Rectal smooth muscle tissue (tissue), 1 donor: ENCODE results near the gene TMEM163.
"Not testable (repeated sequence)": the region's sequence is repeated elsewhere in the genome, so short reads cannot be mapped to it uniquely, and the experiment has no call there.

Experiments used
- H3K27ac ChIP-seq: one replicate; pipeline ENCODE4 v1.7.0; 2013; ENCODE audit warnings: low read depth, low read length, inconsistent platforms
- H3K27me3 ChIP-seq: one replicate; pipeline ENCODE4 v1.7.0; 2013; ENCODE audit warnings: low read length; ENCODE audit not compliant: control insufficient read depth, insufficient read depth
- H3K36me3 ChIP-seq: one replicate; pipeline ENCODE4 v1.7.0; 2013; ENCODE audit warnings: low read length; ENCODE audit not compliant: control insufficient read depth, insufficient read depth
- H3K4me1 ChIP-seq: one replicate; pipeline ENCODE4 v1.7.0; 2013; ENCODE audit warnings: low read length; ENCODE audit not compliant: control insufficient read depth, insufficient read depth
- H3K4me3 ChIP-seq: one replicate; pipeline ENCODE4 v1.7.0; 2013; ENCODE audit warnings: low read length
- H3K9ac ChIP-seq: one replicate; pipeline ENCODE4 v1.7.0; 2013; ENCODE audit warnings: low read length

TMEM163 gene

DNA sequence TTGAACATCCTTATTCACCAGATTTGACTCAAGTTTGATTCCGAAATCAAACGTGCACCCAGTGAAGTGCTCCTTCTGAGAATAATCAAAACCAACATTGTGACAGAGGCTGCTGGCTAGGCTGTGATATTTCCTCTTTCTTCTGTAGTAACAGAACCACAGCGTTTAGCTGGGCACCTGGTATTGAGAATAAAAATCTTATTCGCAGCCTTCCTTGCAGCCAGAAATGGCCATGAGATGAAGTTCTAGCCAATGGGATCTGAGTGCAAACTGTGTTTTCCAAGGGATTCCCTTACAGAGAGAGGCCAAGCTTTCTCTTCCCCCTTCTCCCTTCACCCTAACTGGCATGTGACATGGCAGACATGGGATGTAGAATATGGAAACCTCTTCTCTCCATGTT, 51.7 kb downstream of the TMEM163 start:
- Histone ChIP-seq H3K9ac (no peak overlapping the region), H3K27ac (no peak overlapping the region), H3K4me3 (no peak overlapping the region), H3K27me3 (no peaks in the 10 kb centered on the region), H3K4me1 (no peaks in the 10 kb centered on the region), H3K36me3 (no peaks in the 10 kb centered on the region)

DNA sequence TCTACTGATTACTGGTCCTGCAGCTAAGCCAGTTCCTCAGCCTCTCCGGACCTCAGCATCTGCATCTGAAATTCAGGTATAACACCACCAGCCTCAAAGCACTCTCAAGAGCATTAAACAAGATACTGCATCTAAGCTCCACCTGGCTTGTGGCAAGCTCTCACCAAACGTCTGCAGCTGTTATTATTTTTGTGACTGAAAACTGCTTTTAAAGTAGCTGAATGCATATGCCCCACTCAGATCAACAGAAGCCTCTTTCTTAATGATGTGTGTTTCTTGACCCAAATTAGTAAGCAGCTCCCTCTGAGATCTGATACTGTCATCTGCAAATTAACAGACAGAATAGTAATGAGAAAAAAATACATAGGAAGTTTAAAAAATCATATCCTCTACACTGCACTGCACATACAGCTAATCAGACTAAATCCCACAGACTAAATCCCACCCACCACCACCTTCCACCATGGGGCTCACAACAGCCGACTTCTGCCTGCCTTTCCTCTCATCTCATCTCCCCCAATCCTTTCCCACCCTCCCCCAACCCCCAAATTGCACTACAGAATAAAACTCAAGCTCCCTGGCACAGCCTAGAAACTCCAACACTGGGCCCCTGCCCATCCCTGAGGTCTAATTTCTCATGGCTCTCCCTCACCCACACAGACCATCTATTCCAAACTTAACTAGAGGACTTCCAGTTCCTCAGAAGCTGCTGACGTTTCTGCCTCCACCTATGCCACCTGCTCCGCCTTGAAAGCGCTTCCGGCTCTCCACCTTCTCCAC, 52.9 kb downstream of the TMEM163 start:
- Histone ChIP-seq H3K4me1 (no peaks in the 10 kb centered on the region), H3K27me3 (no peaks in the 10 kb centered on the region), H3K9ac (no peak overlapping the region), H3K4me3 (no peak overlapping the region), H3K27ac (no peak overlapping the region), H3K36me3 (no peaks in the 10 kb centered on the region)

DNA sequence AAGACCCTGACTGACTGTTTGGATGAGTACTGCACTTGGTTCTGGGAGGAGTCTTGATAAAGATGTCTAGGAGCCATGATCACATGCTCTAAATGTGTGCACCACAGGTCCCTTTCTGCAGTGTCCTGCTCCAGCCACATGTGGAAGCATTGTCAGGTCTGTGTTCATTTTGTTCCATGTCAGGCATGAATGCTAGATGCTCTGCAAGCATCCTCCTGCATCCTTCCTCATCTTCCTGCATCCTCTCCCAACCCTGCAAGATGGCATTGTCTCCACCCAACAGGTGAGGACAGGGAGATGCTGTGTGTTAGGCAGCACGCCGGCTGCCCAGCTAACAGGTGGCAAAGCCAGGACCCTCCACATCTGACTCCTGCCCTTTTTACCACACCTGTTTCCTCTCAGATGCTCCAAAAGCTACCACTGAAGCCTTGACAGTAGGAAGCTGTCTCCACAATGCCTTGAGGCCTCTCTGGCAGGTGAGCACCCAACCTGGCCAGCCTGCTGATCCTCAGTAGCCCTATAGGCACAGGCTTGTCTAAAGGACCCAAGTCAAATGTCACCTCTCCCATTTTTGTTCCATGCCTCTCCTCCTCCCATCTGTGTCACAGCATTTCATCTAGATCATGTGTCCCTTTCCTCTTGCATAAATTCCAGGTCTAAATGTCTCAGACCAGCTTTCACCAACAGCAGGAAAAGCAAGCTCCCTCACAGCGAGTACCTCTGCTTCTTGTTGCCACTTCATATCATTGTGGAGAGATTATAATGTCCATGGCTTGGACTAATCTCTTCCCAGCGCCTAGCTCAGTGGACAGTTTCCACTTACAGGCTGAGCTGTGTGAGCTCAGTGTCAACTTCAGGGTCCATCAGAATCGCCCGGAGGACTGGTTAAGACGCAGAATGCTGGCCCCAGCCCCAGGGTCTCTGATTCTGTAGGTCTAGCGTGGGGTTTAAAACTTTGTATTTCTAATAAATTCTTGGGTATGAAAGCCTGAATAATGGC, 55.0 kb downstream of the TMEM163 start:
- Histone ChIP-seq H3K9ac (no peak overlapping the region), H3K27ac (no peak overlapping the region), H3K4me1 (no peaks in the 10 kb centered on the region), H3K4me3 (no peak overlapping the region), H3K27me3 (no peaks in the 10 kb centered on the region), H3K36me3 (no peaks in the 10 kb centered on the region)

- H3K9ac ChIP-seq: no peak overlapping the region
- no peaks in the 10 kb centered on the region for H3K4me1 ChIP-seq
- H3K4me3 ChIP-seq: no peak overlapping the region
- no peak overlapping the region for H3K27ac ChIP-seq
- H3K27me3 ChIP-seq: no peaks in the 10 kb centered on the region
- no peaks in the 10 kb centered on the region for H3K36me3 ChIP-seq
These were observed 56.0 kb downstream of the TMEM163 start for GRCh38 chr2:134662751-134663150.

DNA sequence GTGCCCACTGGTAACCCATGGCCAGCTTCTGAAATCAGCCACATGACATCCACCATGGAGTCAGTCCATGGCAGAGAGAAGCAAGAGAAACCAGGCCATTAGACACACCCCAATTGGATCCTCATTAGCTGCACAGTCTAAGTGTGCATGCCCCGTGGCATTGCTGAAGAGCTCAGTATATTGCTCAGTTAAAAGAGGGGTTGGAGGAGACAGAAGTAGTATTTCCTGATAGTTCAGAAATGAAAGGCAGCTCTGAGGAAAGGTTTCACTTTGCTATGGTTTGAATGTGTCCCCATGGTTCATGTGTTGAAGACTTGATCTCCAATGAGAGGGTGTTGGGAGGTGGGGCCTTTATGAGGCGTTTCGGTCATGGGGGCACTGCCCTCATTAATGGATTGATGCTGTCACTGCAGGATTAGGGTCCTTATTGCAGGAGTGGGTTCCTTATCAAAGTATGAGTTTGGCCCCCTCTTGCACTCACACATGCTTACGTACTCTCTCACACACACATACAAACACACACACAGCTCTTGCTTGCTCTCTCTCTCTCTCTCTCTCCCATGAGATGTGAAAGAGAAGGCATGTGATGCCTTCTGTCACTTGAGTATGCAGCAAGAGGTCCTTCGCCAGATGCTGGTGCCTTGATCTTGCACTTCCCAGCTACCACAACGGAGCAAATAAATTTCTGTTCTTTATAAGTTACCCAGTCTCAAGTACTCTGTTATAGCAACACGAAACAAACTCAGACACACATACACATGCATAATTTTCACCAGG, 58.0 kb downstream of the TMEM163 start:
- Histone ChIP-seq H3K4me3 (no peak overlapping the region), H3K36me3 (no peaks in the 10 kb centered on the region), H3K27ac (no peak overlapping the region), H3K9ac (no peak overlapping the region), H3K27me3 (no peaks in the 10 kb centered on the region), H3K4me1 (no peaks in the 10 kb centered on the region)

GRCh38 chr2:134659724-134660123, 59.1 kb downstream of the TMEM163 start:
- Histone ChIP-seq H3K9ac (no peak overlapping the region), H3K4me1 (no peaks in the 10 kb centered on the region), H3K36me3 (no peaks in the 10 kb centered on the region), H3K27ac (no peak overlapping the region), H3K27me3 (no peaks in the 10 kb centered on the region), H3K4me3 (no peak overlapping the region)

DNA sequence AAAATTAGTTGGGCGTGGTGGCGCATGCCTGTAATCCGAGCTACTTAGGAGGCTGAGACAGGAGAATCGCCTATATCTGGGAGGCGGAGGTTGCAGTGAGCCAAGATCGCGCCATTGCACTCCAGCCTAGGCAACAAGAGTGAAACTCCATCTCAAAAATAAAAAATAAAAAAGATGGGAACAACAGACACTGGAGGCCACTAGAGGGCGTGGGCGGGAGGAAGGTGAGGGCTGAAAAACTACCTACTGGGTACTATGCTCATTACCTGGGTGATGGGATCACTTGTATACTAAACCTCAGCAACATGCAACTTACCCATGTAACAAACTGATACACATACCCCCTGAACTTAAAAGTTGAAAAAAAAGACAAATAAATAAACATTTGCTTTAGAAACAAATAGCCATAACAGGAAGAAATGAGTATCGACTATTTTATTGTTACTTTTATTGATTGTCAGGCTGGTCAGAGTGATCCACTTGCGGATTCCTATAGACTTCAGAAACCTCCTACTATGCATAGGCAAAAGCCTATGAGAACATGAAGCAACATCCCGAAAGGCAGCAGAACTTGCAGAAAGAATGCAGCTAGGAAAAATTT, 61.0 kb downstream of the TMEM163 start:
- H3K27ac ChIP-seq: no peak overlapping the region
- no peak overlapping the region for H3K9ac ChIP-seq
- H3K4me3 ChIP-seq: no peak overlapping the region
- H3K27me3 ChIP-seq: no peaks in the 10 kb centered on the region
- H3K4me1 ChIP-seq: no peaks in the 10 kb centered on the region
- H3K36me3 ChIP-seq: no peaks in the 10 kb centered on the region

GRCh38 chr2:134656391-134656790, 62.4 kb downstream of the TMEM163 start:
- not testable (repeated sequence) for H3K27me3 ChIP-seq, H3K27ac ChIP-seq, H3K4me1 ChIP-seq, H3K36me3 ChIP-seq, H3K9ac ChIP-seq, H3K4me3 ChIP-seq

GRCh38 chr2:134648586-134648985, 70.2 kb downstream of the TMEM163 start:
- no peaks in the 10 kb centered on the region for H3K4me1 ChIP-seq
- H3K36me3 ChIP-seq: no peaks in the 10 kb centered on the region
- H3K9ac ChIP-seq: no peak overlapping the region
- no peak overlapping the region for H3K4me3 ChIP-seq
- no peaks in the 10 kb centered on the region for H3K27me3 ChIP-seq
- H3K27ac ChIP-seq: no peak overlapping the region

DNA sequence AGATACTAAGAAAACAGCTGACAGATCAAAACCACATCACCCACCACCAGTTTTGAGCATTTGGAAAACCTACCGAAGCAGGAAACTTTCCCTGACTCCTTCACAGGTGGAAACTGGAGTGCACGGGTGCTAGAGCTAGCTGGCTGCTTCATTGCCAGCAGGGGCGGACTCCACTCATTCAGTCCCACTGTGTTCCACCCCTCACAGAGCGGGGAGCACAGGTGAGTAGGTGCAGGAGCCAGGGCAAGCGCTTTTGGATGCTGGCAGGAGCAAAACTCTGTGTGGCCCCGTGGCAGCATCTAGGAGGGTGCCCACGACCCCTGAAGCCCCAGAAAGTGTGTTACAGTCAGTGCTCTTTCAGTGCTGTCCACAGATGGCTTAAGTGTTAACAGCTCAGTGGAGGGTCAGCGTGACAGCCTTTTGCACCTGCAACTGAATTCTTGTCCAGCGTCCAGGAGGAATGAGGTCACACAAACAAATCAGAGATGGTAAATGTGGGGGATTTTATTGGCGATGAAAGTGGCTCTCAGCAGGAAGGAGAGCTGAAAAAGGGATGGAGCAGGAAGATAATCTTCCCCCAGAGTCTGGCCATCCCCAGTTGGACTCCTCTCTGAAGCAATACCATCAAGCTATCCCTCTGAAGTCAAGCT, 71.1 kb downstream of the TMEM163 start:
- Histone ChIP-seq H3K4me3 (no peak overlapping the region), H3K27ac (no peak overlapping the region), H3K4me1 (no peaks in the 10 kb centered on the region), H3K36me3 (no peaks in the 10 kb centered on the region), H3K27me3 (no peaks in the 10 kb centered on the region), H3K9ac (no peak overlapping the region)

DNA sequence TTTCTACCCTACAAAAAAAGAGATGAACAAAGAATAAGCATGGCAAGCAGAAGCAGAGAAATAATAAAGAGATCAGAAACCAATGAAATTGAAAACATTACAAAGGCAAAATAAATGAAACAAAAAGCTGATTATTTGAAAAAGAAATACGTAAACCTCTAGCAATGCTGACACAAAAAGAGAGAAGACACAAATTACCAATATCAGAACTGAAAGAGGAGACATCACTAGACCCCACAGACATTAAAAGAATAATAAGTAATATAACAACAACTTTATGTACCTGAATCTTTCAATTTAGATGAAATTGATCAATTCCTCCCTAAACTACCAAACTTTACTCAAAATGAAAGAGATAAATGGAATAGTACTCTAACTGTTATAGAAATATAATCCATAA, 75.9 kb downstream of the TMEM163 start:
- Histone ChIP-seq H3K27me3 (no peaks in the 10 kb centered on the region), H3K36me3 (no peaks in the 10 kb centered on the region), H3K9ac (no peak overlapping the region), H3K4me3 (no peak overlapping the region), H3K27ac (no peak overlapping the region), H3K4me1 (no peaks in the 10 kb centered on the region)
